GM12801 (cell line): Measurements from ENCODE around the gene GUCY2C.

ENCODE experiments used
- CTCF ChIP-seq: IDR thresholded peaks from one replicate; pipeline ENCODE4 v1.5.1; 2011; ENCODE audit warnings: control low read depth; ENCODE audit not compliant: insufficient read length; ENCODE audit errors: extremely low read depth

The GUCY2C gene

GRCh38 chr12:14647028-14647750 lies 49.2 kb downstream of the GUCY2C start:
- no peak for TF ChIP-seq CTCF

GRCh38 chr12:14643251-14643650 lies 53.1 kb downstream of the GUCY2C start:
- no peak for TF ChIP-seq CTCF

- TF ChIP-seq CTCF, result no peak
Observed at GRCh38 chr12:14638066-14638465, 58.3 kb downstream of the GUCY2C start.

- TF ChIP-seq CTCF, result no peak
Observed at GRCh38 chr12:14635776-14636175, 60.6 kb downstream of the GUCY2C start.

GRCh38 chr12:14630793-14631192 lies 65.6 kb downstream of the GUCY2C start:
- no peak for TF ChIP-seq CTCF

GRCh38 chr12:14629832-14630710 lies 66.3 kb downstream of the GUCY2C start:
- TF ChIP-seq CTCF, result peak; percentile 97

- TF ChIP-seq CTCF, result no peak
Observed at GRCh38 chr12:14628771-14629170, 67.6 kb downstream of the GUCY2C start.
